GM13976 (cell line): Measurements from ENCODE around the gene NOSIP.

Source experiments
- DNase-seq: peaks from one replicate; pipeline ENCODE4 v3.0.0; 2012; ENCODE audit warnings: low spot score
- CTCF ChIP-seq: IDR thresholded peaks from 2 replicates; pipeline ENCODE4 v1.5.1; 2012; ENCODE audit warnings: borderline replicate concordance, mild to moderate bottlenecking; ENCODE audit not compliant: insufficient read depth; ENCODE audit errors: extremely low read depth, missing control alignments, control extremely low read depth
- in situ Hi-C: fragments of 300-500 bp; cut with MboI; formaldehyde crosslinking; loops from one replicate; pipeline ENCODE4 v1.12.0; 2022; ENCODE audit warnings: low sequenced_read_pairs, mixed read lengths, inconsistent platforms; ENCODE audit not compliant: unreplicated experiment

Gene NOSIP

DNA sequence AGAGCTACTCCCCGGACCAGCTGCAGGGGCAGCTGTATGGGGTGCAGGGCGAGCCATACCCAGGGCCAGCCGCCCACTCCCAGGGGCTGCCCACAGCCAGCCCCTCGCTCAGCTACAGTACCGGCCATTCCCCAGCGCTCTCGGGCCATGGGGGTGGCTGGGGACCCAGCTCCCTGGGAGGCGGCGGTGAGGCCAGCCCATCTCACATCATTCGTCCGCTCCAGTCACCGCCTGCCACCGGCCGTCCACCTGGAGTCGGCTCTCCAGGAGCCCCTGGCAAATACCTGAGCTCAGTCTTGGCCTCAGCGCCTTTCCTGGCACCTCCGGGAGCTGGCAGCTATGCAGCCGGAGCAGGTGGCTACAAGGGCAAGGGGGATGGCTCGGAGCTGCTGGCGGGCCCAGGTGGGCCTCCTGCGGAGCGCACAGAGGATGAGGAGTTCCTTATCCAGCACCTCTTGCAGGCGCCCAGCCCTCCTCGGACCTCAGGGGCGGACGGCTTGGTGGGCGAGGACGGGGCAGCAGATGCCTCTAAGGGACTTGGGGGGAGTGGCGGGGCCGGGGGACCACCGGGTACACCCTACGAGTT is 15.6 kb upstream of the NOSIP start:
- DNase-seq, result peak; percentile 18
- no peak for TF ChIP-seq CTCF

GRCh38 chr19:49594993-49595818 is 14.8 kb upstream of the NOSIP start:
- DNase-seq, result no peak
- in situ Hi-C loops, result no loop called here
- TF ChIP-seq CTCF, result no peak

More for the DNA sequence above, 15.6 kb upstream of the NOSIP start:
- in situ Hi-C loops, result no loop called here

- no peak for TF ChIP-seq CTCF
- DNase-seq, result no peak
Measured at GRCh38 chr19:49594157-49594992, 14.0 kb upstream of the NOSIP start.

DNA sequence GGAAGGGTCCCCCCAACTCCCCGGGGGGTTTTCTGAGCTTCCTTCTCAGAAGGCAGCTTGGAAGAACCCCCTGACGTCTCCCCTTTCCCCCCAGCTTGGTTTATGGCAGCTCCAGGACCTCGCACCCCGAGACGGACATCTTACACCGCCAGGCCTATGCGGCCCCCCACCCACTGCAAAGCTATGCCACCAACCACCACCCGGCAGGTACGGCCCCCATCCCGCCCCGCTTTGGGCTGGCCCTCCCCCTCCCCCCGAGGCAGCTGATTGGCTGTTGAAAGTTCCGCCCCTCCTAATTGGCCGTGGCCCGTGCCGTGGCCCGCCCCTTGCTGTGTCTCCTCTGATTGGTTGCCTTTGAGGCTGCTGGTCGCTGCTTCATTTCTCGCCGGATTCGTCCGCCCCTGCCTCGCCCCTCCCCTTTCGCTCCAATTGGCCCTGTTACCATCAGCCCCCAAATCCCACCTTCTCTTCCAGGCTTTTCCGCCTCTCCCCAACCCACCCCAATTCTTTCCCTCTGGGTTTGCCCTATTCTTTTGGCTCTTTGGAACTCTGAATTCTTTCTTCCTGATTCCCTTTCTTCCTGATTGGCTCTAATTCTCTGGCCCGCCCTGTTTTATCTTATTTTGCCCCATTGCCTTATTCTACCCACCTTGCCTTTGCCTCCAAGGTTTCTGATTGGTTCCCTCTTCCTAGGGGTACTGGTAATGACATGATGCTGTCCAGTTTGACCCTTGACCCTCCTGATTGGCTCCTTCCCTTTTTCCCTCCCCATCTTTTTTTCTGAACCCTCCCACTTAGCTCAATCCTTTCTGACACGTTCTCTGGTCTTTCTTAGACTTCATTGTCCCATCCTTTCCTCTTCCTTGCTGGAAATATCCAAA is 13.1 kb upstream of the NOSIP start:
- in situ Hi-C loops, result no loop called here
- DNase-seq, result peak; percentile 100
- no peak for TF ChIP-seq CTCF

More at GRCh38 chr19:49594157-49594992, 14.0 kb upstream of the NOSIP start:
- in situ Hi-C loops, result no loop called here

GRCh38 chr19:49592486-49593232 is 12.3 kb upstream of the NOSIP start:
- in situ Hi-C loops, result no loop called here
- no peak for TF ChIP-seq CTCF
- peak; percentile 47 for DNase-seq
